Right lung (tissue), 5 donors: ENCODE measurements around the gene NEU3. TPM values are rescaled to one million over a fixed set of nuclear protein-coding genes. Genes with fewer than 3 reads are reported as not detected.

Experiments
- DNase-seq, 2 donors: peaks; one replicate each; pipeline ENCODE4 v3.0.0-alpha.2; 2013
- polyA plus RNA-seq, 5 donors: library from polyadenylated mRNA; unstranded; fragments of 120-200 nt; gene quantifications; one replicate each; pipeline versions ENCODE4 v1.2.1 to v1.2.3, GENCODE V29; 2013; ENCODE audit warnings: inconsistent platforms in 1 of 5, low replicate concordance in 1 of 5; ENCODE audit not compliant: insufficient read length in 5 of 5, insufficient read depth in 1 of 5

NEU3 gene
- polyA plus RNA-seq, 5 donors: 11.6 to 16.1 (median 14.3) TPM

DNA sequence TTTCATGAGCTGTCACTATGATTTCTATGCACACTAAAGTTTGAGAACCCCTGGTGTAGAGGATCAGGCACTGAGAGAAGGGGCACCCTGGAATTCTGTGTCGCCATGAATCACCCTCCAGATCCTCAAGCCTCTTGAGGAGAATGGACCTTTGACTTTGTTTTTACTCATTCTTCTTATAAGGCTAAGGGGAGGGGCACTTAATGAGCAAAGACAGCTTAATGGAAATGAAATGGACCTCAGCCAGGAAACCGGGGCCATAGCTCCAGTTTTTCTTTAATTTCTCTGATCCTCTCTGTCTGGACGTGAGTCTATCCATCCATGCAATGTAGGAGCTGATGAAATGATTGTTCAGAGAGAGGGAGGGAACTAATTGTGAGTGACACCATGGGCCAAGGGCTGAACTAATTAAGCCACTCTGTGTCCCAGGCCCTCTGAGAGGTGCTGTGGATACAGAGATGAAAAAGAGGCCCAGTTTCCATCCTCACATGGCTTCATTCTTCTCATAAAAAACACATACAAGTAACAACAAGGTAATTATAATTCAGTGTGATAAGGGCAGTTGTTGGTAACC is 75.1 kb downstream of the NEU3 start:
- no peak for DNase-seq

DNA sequence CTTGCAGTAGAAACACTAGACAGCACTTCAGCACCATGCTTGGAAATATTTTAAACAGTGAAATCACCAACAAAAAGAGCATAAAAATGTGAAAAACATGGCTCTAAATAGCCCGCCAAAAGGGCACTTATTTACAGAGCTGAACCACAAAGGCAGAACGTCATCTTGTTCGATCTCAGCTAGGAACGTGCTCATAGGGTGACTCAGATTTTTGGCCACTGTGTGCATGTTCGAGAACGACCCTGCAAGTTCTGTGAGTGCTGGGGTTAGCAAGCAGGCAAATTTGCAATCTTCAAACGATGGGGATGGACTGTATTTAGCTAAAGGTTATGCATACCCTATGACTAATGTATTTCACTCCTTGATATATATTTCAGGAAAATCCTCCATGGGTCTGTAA is 77.3 kb downstream of the NEU3 start:
- DNase-seq: no peak

Other genes with a start within 250 kb of the NEU3 start
- gene RNF169, start 240.1 kb upstream of the NEU3 start, polyA plus RNA-seq: 10 to 100 TPM; 14.6 to 23.5 (median 21.6) TPM
- 10 to 100 TPM; 13.0 to 19.3 (median 17.5) TPM for gene XRRA1, start 39.8 kb upstream of the NEU3 start, polyA plus RNA-seq
- gene SPCS2, start 39.7 kb upstream of the NEU3 start, polyA plus RNA-seq: 100 to 1,000 TPM; 163 to 210 (median 199) TPM
- under 1 TPM; 0.03 to 0.09 (median 0.04) TPM for gene OR2AT4, start 107.9 kb downstream of the NEU3 start, polyA plus RNA-seq
- gene SLCO2B1, start 162.2 kb downstream of the NEU3 start, polyA plus RNA-seq: 10 to 100 TPM; 22.4 to 34.3 (median 24.5) TPM